ENCODE measurements around the gene NFIA. TPM values are rescaled to one million over a fixed set of nuclear protein-coding genes. Genes with fewer than 3 reads are reported as not detected.

NFIA gene
- total RNA-seq, 1 experiment from 2014 or later, result 0.35 TPM

DNA sequence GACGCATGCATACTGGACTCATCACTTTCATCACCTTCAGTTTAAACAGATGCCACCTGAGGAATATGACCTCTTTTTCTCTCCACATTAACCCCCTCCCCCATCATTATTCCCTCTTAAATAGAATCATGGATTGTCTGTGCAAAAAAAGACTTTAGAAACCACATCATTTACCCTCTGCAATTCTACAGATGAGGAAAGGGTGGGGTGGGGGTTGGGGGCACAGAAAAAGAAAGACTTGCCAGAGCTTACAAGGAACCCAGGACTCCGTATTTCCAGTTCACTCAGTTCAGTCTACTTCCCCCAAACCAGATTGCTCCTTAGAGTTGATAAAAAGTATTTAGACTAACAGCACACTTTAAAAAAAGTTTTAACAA lies 26.2 kb upstream of the NFIA start:
- no peak overlapping the region for H3K14ac ChIP-seq (ENCODE audit: insufficient read depth, low read length)
- H4K8ac ChIP-seq (replicated peaks; ENCODE audit: insufficient read length, low read depth, low read length), result no peak overlapping the region
- peaks cover 60% of the 10 kb centered on the region for H3K27me3 ChIP-seq (ENCODE audit: insufficient read depth, low read length)
- Mint-ChIP-seq H3K36me3 (ENCODE audit: insufficient read depth in 1 of 3, low read depth in 3 of 3) (no peaks in the 10 kb centered on the region; a peak in 1 of 7 replicates), H3K4me1 (peaks cover 49 to 59% of the 10 kb centered on the region in 2 experiments), H3K27me3 (ENCODE audit: low read depth) (peaks cover 72% of the 10 kb centered on the region), H3K9me3 (peaks cover 0 to 4% of the 10 kb centered on the region in 2 experiments; a peak in 2 of 5 replicates), H3K4me3 (peak overlapping the region; percentile 66 to 84), H3K27ac (no peak overlapping the region)
- TF ChIP-seq, protein P1, sequence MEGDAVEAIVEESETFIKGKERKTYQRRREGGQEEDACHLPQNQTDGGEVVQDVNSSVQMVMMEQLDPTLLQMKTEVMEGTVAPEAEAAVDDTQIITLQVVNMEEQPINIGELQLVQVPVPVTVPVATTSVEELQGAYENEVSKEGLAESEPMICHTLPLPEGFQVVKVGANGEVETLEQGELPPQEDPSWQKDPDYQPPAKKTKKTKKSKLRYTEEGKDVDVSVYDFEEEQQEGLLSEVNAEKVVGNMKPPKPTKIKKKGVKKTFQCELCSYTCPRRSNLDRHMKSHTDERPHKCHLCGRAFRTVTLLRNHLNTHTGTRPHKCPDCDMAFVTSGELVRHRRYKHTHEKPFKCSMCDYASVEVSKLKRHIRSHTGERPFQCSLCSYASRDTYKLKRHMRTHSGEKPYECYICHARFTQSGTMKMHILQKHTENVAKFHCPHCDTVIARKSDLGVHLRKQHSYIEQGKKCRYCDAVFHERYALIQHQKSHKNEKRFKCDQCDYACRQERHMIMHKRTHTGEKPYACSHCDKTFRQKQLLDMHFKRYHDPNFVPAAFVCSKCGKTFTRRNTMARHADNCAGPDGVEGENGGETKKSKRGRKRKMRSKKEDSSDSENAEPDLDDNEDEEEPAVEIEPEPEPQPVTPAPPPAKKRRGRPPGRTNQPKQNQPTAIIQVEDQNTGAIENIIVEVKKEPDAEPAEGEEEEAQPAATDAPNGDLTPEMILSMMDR (conservative IDR thresholded peaks at IDR 0.05), result no peak
- H2AFZ ChIP-seq (ENCODE audit: low read length), result no peak overlapping the region
- H3K56ac ChIP-seq (ENCODE audit: insufficient read length, low read depth, low read length), result no peak overlapping the region
- H4K91ac ChIP-seq (ENCODE audit: insufficient read length, low read depth, low read length), result no peak overlapping the region
- H4K20me1 ChIP-seq (ENCODE audit: control insufficient read depth, insufficient read depth, insufficient read length), result no peaks in the 10 kb centered on the region
- no peak overlapping the region for H2AK5ac ChIP-seq (ENCODE audit: insufficient read length, low read length)
- no peaks in the 10 kb centered on the region for H3K79me2 ChIP-seq (ENCODE audit: insufficient read depth, low read length)
- H3K9me3 ChIP-seq (ENCODE audit: control insufficient read depth, low read depth, low read length), result no peaks in the 10 kb centered on the region
- no peak overlapping the region for H2BK20ac ChIP-seq (ENCODE audit: low read depth, low read length, poor library complexity, severe bottlenecking)
- H2BK5ac ChIP-seq (ENCODE audit: insufficient read length, low read length), result no peak overlapping the region
- H3K27ac ChIP-seq (ENCODE audit: insufficient read length, low read depth, low read length), result no peak overlapping the region
- no peak overlapping the region for H3K4me2 ChIP-seq (ENCODE audit: insufficient read depth, insufficient read length, low read length)
- peaks cover 6% of the 10 kb centered on the region; the same call in 1 of the 2 replicates for H3K4me1 ChIP-seq (ENCODE audit: insufficient read depth, low read length)
- H2BK12ac ChIP-seq (ENCODE audit: insufficient read length, low read depth, low read length), result no peak overlapping the region
- H3K4ac ChIP-seq (ENCODE audit: low read depth, low read length), result no peak overlapping the region
- no peak overlapping the region for H4K5ac ChIP-seq (ENCODE audit: insufficient read length, low read depth, low read length)
- H3K9ac ChIP-seq (ENCODE audit: extremely low read depth, insufficient read length, low read length), result no peak overlapping the region
- H2BK15ac ChIP-seq (ENCODE audit: low read depth, low read length), result no peak overlapping the region
- DNase-seq, result no peak
- peaks cover 14% of the 10 kb centered on the region for H3K23me2 ChIP-seq (ENCODE audit: insufficient read length, low read depth, low read length, poor library complexity, severe bottlenecking)
- no peak overlapping the region for H3K23ac ChIP-seq (ENCODE audit: insufficient read length, low read depth, low read length)
- H3K18ac ChIP-seq (ENCODE audit: insufficient read length, low read depth, low read length), result no peak overlapping the region
- no CpG with 5 or more reads among the region's 2 CpGs for WGBS (ENCODE audit: extremely low coverage, insufficient read length, low lambda C conversion rate)
- H2BK120ac ChIP-seq (ENCODE audit: low read depth, low read length, poor library complexity, severe bottlenecking), result no peak overlapping the region
- H3K79me1 ChIP-seq (ENCODE audit: insufficient read depth, low read depth, low read length, poor library complexity, severe bottlenecking), result no peaks in the 10 kb centered on the region
- no peak overlapping the region for H3T11ph ChIP-seq (ENCODE audit: low read length)

Measured in H9 (cell line).